ENCODE results near the gene IL10RB. TPM values are rescaled to one million over a fixed set of nuclear protein-coding genes. Genes with fewer than 3 reads are reported as not detected.
A peak's percentile ranks its signal among the peaks of the same experiment; 100 is the strongest.

Gene IL10RB
- total RNA-seq, 3 donors from 2014 or later: 31.0 to 39.5 (median 31.8) TPM

- H3K4me1 ChIP-seq: peaks cover 0 to 6% of the 10 kb centered on the region in 2 donors
- no peaks in the 10 kb centered on the region for H3K27me3 ChIP-seq
- H3K4me3 ChIP-seq: peak overlapping the region; percentile 97 to 100 (median 98)
- TF ChIP-seq POLR2A (IDR thresholded peaks at IDR 0.05) (no peak), POLR2AphosphoS5 (IDR thresholded peaks at IDR 0.05) (no peak), CTCF (IDR thresholded peaks at IDR 0.05) (no peak)
- no peak for DNase-seq (ENCODE audit: low spot score in 2 of 2)
- no peaks in the 10 kb centered on the region for H3K36me3 ChIP-seq
- peak overlapping the region; percentile 90 to 98 for H3K27ac ChIP-seq
- intact Hi-C loops (cut with DNase I; ENCODE audit: low total_unique reads): no loop called here
- H3K9me3 ChIP-seq: no peaks in the 10 kb centered on the region
Measured at GRCh38 chr21:33229099-33229783, 36.9 kb upstream of the IL10RB start.

DNA sequence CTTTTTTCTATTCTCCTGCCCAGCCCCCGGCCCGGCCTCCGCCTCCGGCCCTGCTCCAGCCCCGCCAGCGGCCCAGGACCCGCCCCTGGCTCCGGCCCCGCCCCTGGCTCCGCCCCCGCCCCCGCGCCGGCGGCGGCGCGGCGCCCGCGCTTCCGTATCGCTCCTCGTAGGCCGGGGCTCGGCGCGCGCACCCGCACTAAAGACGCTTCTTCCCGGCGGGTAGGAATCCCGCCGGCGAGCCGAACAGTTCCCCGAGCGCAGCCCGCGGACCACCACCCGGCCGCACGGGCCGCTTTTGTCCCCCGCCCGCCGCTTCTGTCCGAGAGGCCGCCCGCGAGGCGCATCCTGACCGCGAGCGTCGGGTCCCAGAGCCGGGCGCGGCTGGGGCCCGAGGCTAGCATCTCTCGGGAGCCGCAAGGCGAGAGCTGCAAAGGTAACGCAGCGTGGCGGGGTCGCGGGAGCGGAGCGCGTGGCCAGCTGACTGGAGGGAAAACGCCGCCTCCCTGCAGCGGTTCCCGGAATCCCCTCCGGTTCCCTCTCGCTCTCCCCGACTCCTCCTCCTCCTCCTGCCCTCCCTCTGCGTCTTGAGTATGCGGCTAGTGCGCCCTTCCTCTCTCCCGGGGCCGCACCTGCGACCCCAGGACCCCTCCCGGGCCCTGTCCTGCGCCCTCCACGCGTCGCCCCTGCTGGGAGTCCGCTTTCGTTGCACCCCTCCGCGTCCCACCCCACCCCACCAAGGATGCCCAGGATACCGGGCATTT, 36.2 kb upstream of the IL10RB start, which contains the start of gene IFNAR2:
TSS of gene IFNAR2 (plus strand) at position 155 of the 761 bp plus-strand sequence. CDS start 11,985 bp downstream, outside the sequence.
- Histone ChIP-seq H3K4me3 (peak within 1 kb of the TSS; percentile 97 to 100 (median 98)), H3K4me1 (peaks cover 0 to 6% of the 10 kb centered on the region in 2 donors), H3K27ac (peak within 1 kb of the TSS; percentile 90 to 98), H3K27me3 (no peaks in the 10 kb centered on the region), H3K9me3 (no peaks in the 10 kb centered on the region), H3K36me3 (no peaks in the 10 kb centered on the region)
- DNase-seq (ENCODE audit: low spot score in 2 of 2): peak in 1 of 2 donors; percentile 29
- TF ChIP-seq CTCF (IDR thresholded peaks at IDR 0.05): no peak
- no peak for TF ChIP-seq POLR2A (IDR thresholded peaks at IDR 0.05)
- TF ChIP-seq POLR2AphosphoS5 (IDR thresholded peaks at IDR 0.05): peak; percentile 41 to 52 (median 44)
- intact Hi-C loops (cut with DNase I; ENCODE audit: low total_unique reads): no loop called here

GRCh38 chr21:33230545-33231324, 35.4 kb upstream of the IL10RB start:
- peak in 1 of 2 donors; percentile 42 for DNase-seq (ENCODE audit: low spot score in 2 of 2)
- H3K27me3 ChIP-seq: no peaks in the 10 kb centered on the region
- TF ChIP-seq CTCF (IDR thresholded peaks at IDR 0.05) (no peak), POLR2A (IDR thresholded peaks at IDR 0.05) (no peak), POLR2AphosphoS5 (IDR thresholded peaks at IDR 0.05) (no peak)
- H3K36me3 ChIP-seq: no peaks in the 10 kb centered on the region
- H3K4me3 ChIP-seq: peak overlapping the region; percentile 97 to 100 (median 98)
- peak overlapping the region; percentile 90 to 98 for H3K27ac ChIP-seq
- H3K4me1 ChIP-seq: peaks cover 0 to 6% of the 10 kb centered on the region in 2 donors
- intact Hi-C loops (cut with DNase I; ENCODE audit: low total_unique reads): no loop called here
- H3K9me3 ChIP-seq: no peaks in the 10 kb centered on the region

- DNase-seq (ENCODE audit: low spot score in 2 of 2): no peak
- Histone ChIP-seq H3K4me3 (peak overlapping the region in 1 of 3 donors; percentile 100), H3K27ac (peak overlapping the region; percentile 20 to 90), H3K9me3 (no peaks in the 10 kb centered on the region), H3K27me3 (no peaks in the 10 kb centered on the region), H3K4me1 (peaks cover 0 to 6% of the 10 kb centered on the region in 2 donors), H3K36me3 (no peaks in the 10 kb centered on the region)
- TF ChIP-seq POLR2A (IDR thresholded peaks at IDR 0.05) (no peak), CTCF (IDR thresholded peaks at IDR 0.05) (no peak), POLR2AphosphoS5 (IDR thresholded peaks at IDR 0.05) (no peak)
- intact Hi-C loops (cut with DNase I; ENCODE audit: low total_unique reads): no loop called here
Measured at GRCh38 chr21:33231526-33231925, 34.6 kb upstream of the IL10RB start.

Data from breast epithelium (tissue), 4 donors.